ENCODE data around the gene PLEKHB1. TPM values are rescaled to one million over a fixed set of nuclear protein-coding genes. Genes with fewer than 3 reads are reported as not detected.

PLEKHB1 gene
- total RNA-seq, result 10 to 100 TPM in 1 of 2 donors, 1 to 10 TPM in 1; 8.5 to 11.3 TPM

DNA sequence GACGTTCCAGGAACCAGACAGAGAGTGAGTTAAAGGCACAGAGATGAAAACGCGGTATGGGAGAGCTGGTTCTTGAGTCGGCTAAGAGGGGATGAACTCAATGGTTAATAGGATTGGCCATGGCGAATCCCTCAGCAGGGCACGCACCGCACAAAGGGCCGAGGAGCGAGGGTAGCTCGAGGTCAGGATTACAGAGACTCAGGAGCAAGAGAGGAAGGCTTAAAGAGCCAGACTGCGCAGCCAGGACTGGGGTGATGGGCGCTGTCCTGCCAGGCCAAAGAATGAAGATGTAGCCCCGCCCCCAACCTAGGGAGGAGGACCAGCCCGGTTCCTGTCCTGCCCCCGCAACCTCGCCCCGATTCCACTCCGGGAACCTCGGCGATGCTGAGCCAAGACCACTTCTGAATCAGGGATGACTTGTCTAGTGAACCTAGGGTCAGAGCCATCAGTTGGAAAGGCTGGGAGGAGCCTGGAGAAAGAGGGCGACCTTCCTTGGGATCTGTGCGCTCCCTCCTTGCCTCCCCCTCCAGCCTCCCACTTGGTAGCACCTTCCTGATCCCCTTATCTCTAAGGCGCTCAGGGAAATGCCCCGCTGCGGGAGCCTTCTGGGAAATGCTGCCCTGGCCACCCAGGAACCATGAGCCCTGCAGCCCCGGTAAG, at the start of gene PLEKHB1:
TSS of gene PLEKHB1 (plus strand) at position 610 of the 660 bp plus-strand sequence. CDS start at position 638, 28 bp downstream.
- no peak for ATAC-seq (replicated peaks in 1 of 2)
- H3K9me3 Mint-ChIP-seq, result no peaks in the 10 kb centered on the region
- H3K4me3 Mint-ChIP-seq, result peak within 1 kb of the TSS; percentile 80 to 85
- H3K27ac Mint-ChIP-seq, result no peak within 1 kb of the TSS
- no peaks in the 10 kb centered on the region for H3K27me3 Mint-ChIP-seq (ENCODE audit: low read depth)
- H3K4me1 Mint-ChIP-seq (ENCODE audit: low read depth), result peaks cover 20% of the 10 kb centered on the region
- no peaks in the 10 kb centered on the region for H3K36me3 Mint-ChIP-seq (ENCODE audit: insufficient read depth in 2 of 2)
- DNase-seq, result no peak

DNA sequence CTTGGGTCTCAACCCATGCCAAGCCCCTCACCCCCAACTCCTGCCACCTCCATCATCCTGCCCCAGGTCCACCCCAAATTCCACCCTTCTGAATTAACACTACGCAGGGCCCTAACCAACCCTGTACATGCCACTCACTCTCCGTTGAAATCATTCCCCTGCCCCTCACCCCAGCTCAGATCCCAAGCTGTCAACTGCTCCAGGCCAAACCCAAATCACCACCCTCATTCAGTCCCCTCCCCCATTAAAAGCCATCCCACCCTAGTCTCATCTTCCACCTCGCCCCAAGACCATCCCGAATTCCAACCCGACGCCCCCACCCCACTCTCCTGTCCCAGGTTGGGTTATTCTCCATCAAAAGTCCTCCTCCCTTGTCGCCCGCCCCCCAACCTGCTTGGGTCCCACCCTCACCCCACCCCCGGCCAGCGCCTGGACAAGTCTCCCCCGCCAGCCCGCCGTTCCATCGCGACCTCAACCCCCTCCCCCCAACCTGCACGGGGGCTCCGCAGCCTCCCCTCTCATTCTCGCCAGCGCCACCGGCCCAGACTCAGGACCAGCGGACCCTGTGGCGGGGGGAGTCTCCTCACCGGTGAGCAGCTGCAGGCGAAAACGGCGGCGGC, 48.9 kb upstream of the PLEKHB1 start:
- Mint-ChIP-seq H3K9me3 (no peaks in the 10 kb centered on the region), H3K4me3 (peak overlapping the region; percentile 89 to 96), H3K27ac (peak overlapping the region; percentile 94), H3K27me3 (ENCODE audit: low read depth) (no peaks in the 10 kb centered on the region), H3K4me1 (ENCODE audit: low read depth) (peaks cover 52% of the 10 kb centered on the region), H3K36me3 (ENCODE audit: insufficient read depth in 2 of 2) (peaks cover 6 to 10% of the 10 kb centered on the region in 2 donors)
- ATAC-seq (replicated peaks in 1 of 2) (no peak), DNase-seq (peak in 1 of 2 donors; percentile 4)

DNA sequence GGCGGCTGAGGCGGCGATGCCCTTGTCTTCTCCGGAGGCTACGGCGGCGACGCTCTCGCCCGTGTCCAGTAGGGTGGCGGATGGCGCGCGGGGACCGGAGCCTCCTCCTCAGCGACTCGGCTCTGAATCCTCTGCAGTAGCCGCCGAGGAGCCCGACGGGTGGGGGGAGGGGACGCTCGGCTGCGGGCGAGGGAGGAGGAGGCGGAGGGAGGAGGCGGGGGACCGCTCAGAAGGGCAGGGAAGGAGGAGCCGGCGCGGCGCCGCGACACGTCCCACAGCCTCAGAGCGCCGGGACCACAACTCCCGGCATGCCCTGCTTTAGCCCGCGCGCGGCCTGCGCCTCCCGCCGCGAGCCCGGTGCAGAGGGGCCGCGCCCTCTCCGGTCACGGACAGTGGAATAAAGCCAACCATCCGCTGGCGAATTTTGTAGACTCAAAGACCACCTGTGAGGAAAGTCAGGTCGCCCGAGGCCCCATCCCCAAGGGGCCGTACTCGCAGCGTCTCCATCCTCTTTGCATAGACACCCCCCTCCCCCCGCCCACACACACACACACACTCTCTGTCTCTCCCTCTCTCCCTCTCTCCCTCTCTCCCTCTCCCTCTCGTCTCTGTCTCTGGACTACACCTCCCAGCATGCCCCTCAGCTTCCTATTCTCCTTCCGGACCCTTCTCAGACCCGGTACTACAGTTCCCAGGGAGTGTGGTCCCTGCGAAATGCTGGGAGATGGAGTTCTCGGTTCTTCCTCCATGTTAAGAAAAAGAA, 48.2 kb upstream of the PLEKHB1 start, which contains the start of gene FAM168A:
TSS of gene FAM168A (minus strand) at position 157 of the 763 bp plus-strand sequence. CDS start 129,638 bp downstream, outside the sequence.
- no peaks in the 10 kb centered on the region for H3K27me3 Mint-ChIP-seq (ENCODE audit: low read depth)
- H3K4me1 Mint-ChIP-seq (ENCODE audit: low read depth), result peaks cover 50% of the 10 kb centered on the region
- H3K27ac Mint-ChIP-seq, result peak within 1 kb of the TSS; percentile 94
- H3K9me3 Mint-ChIP-seq, result no peaks in the 10 kb centered on the region
- ATAC-seq (replicated peaks in 1 of 2) (peak; percentile 94 to 97), DNase-seq (peak; percentile 90 to 92)
- peak within 1 kb of the TSS; percentile 89 to 96 for H3K4me3 Mint-ChIP-seq
- H3K36me3 Mint-ChIP-seq (ENCODE audit: insufficient read depth in 2 of 2), result peaks cover 6 to 10% of the 10 kb centered on the region in 2 donors

GRCh38 chr11:73598719-73599379, 47.5 kb upstream of the PLEKHB1 start:
- peak in 1 of 2 donors; percentile 1 for ATAC-seq (replicated peaks in 1 of 2)
- H3K4me1 Mint-ChIP-seq (ENCODE audit: low read depth), result peaks cover 47% of the 10 kb centered on the region
- H3K4me3 Mint-ChIP-seq, result peak overlapping the region; percentile 89 to 96
- H3K27me3 Mint-ChIP-seq (ENCODE audit: low read depth), result no peaks in the 10 kb centered on the region
- H3K36me3 Mint-ChIP-seq (ENCODE audit: insufficient read depth in 2 of 2), result peaks cover 6 to 10% of the 10 kb centered on the region in 2 donors
- no peaks in the 10 kb centered on the region for H3K9me3 Mint-ChIP-seq
- DNase-seq, result no peak
- H3K27ac Mint-ChIP-seq, result peak overlapping the region; percentile 53

- Mint-ChIP-seq H3K4me3 (no peak overlapping the region), H3K4me1 (ENCODE audit: low read depth) (no peaks in the 10 kb centered on the region), H3K27me3 (ENCODE audit: low read depth) (peaks cover 13% of the 10 kb centered on the region), H3K9me3 (no peaks in the 10 kb centered on the region), H3K27ac (no peak overlapping the region), H3K36me3 (ENCODE audit: insufficient read depth in 2 of 2) (no peaks in the 10 kb centered on the region)
- DNase-seq (no peak), ATAC-seq (replicated peaks in 1 of 2) (no peak)
These were observed 33.7 kb upstream of the PLEKHB1 start for GRCh38 chr11:73612601-73613140.

DNA sequence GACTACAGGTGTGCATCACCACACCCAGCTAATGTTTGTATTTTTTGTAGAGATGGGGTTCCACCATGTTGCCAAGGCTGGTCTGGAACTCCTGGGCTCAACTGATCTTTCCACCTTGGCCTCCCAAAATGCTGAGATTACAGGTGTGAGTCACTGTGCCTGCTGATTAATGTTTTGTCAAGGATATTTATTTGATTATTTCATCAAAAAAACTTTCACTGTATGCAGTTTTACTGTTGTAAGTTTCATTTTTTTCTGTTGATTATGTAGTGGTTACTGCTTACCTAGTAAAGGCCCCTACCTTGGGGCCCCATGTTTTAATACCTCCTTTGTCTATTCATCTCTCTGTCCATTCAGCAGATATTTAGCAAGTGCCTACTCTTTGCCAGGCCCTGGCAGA, 31.8 kb upstream of the PLEKHB1 start:
- no peaks in the 10 kb centered on the region for H3K9me3 Mint-ChIP-seq
- DNase-seq, result no peak
- ATAC-seq (replicated peaks in 1 of 2), result no peak
- H3K36me3 Mint-ChIP-seq (ENCODE audit: insufficient read depth in 2 of 2), result no peaks in the 10 kb centered on the region
- H3K27me3 Mint-ChIP-seq (ENCODE audit: low read depth), result peaks cover 9% of the 10 kb centered on the region
- no peak overlapping the region for H3K4me3 Mint-ChIP-seq
- H3K27ac Mint-ChIP-seq, result no peak overlapping the region
- H3K4me1 Mint-ChIP-seq (ENCODE audit: low read depth), result no peaks in the 10 kb centered on the region

- Mint-ChIP-seq H3K4me3 (no peak overlapping the region), H3K36me3 (ENCODE audit: insufficient read depth in 2 of 2) (no peaks in the 10 kb centered on the region), H3K27ac (no peak overlapping the region), H3K27me3 (ENCODE audit: low read depth) (peaks cover 26% of the 10 kb centered on the region), H3K9me3 (no peaks in the 10 kb centered on the region), H3K4me1 (ENCODE audit: low read depth) (peaks cover 4% of the 10 kb centered on the region)
- DNase-seq (no peak), ATAC-seq (replicated peaks in 1 of 2) (no peak)
These were observed 23.3 kb upstream of the PLEKHB1 start for GRCh38 chr11:73622926-73623593.

- Mint-ChIP-seq H3K4me1 (ENCODE audit: low read depth) (peaks cover 4% of the 10 kb centered on the region), H3K36me3 (ENCODE audit: insufficient read depth in 2 of 2) (no peaks in the 10 kb centered on the region)
- ATAC-seq (replicated peaks in 1 of 2), result no peak
These were observed 22.7 kb upstream of the PLEKHB1 start for GRCh38 chr11:73623686-73624085.

DNA sequence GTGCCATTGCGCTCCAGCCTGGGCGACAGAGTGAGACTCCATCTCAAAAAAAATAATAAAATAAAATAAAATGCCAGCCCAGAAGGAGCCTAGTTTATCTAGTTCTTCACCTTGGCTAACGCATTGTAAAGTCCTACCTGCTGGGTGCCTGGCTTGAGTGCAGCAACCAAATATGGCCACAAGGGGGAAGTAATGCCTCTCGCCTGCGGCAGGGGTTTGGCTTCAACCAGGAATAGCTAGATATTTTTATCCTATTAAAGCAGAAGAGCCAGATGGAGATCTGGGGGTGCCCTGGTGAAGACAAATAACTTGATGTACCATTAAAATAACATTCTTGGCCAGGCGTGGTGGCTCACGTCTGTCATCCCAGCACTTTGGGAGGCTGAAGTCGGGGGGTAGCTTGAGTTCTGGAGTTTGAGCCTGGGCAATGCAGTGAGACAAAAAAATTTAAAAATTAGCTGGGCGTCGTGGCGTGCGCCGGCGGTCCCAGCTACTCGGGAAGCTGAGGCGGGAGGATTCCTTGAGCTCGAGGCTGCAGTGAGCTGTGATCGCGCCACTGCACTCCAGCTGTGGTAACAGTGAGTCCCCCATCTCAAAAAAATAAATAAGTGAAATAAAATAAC, 20.6 kb upstream of the PLEKHB1 start:
- Mint-ChIP-seq H3K4me3 (peak overlapping the region in 1 of 2 donors; percentile 28), H3K36me3 (ENCODE audit: insufficient read depth in 2 of 2) (no peaks in the 10 kb centered on the region), H3K4me1 (ENCODE audit: low read depth) (peaks cover 4% of the 10 kb centered on the region), H3K9me3 (no peaks in the 10 kb centered on the region), H3K27me3 (ENCODE audit: low read depth) (peaks cover 26% of the 10 kb centered on the region), H3K27ac (peak overlapping the region; percentile 63)
- DNase-seq (peak; percentile 69 to 71), ATAC-seq (replicated peaks in 1 of 2) (peak; percentile 57 to 71)

More at GRCh38 chr11:73623686-73624085, 22.7 kb upstream of the PLEKHB1 start:
- no peak for DNase-seq
- Mint-ChIP-seq H3K4me3 (no peak overlapping the region), H3K9me3 (no peaks in the 10 kb centered on the region), H3K27me3 (ENCODE audit: low read depth) (peaks cover 26% of the 10 kb centered on the region), H3K27ac (no peak overlapping the region)

DNA sequence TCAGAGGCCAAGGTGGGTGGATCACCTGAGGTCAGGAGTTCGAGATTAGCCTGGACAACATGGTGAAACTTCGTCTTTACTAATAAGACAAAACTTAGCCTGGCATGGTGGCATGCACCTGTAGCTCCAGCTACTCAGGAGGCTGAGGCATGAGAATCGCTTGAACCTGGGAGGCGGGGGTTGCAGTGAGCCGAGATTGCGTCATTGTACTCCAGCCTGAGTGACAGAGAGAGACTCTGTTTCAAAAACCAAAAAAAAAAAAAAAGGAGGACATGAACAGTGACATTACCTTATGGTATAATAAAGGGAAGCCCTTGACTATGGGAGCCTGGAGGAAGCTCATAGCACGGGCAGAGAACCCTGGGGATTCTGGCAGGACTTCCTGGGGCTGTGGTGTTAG, 16.5 kb upstream of the PLEKHB1 start:
- H3K4me3 Mint-ChIP-seq, result no peak overlapping the region
- H3K27me3 Mint-ChIP-seq (ENCODE audit: low read depth), result peaks cover under 1% of the 10 kb centered on the region
- no peaks in the 10 kb centered on the region for H3K36me3 Mint-ChIP-seq (ENCODE audit: insufficient read depth in 2 of 2)
- no peaks in the 10 kb centered on the region for H3K9me3 Mint-ChIP-seq
- H3K4me1 Mint-ChIP-seq (ENCODE audit: low read depth), result peaks cover 10% of the 10 kb centered on the region
- ATAC-seq (replicated peaks in 1 of 2) (no peak), DNase-seq (no peak)
- H3K27ac Mint-ChIP-seq, result no peak overlapping the region

GRCh38 chr11:73632996-73633395, 13.4 kb upstream of the PLEKHB1 start:
- Mint-ChIP-seq H3K36me3 (ENCODE audit: insufficient read depth in 2 of 2) (no peaks in the 10 kb centered on the region), H3K27me3 (ENCODE audit: low read depth) (no peaks in the 10 kb centered on the region), H3K4me1 (ENCODE audit: low read depth) (peaks cover 6% of the 10 kb centered on the region), H3K4me3 (no peak overlapping the region), H3K9me3 (no peaks in the 10 kb centered on the region), H3K27ac (no peak overlapping the region)
- DNase-seq (no peak), ATAC-seq (replicated peaks in 1 of 2) (no peak)

DNA sequence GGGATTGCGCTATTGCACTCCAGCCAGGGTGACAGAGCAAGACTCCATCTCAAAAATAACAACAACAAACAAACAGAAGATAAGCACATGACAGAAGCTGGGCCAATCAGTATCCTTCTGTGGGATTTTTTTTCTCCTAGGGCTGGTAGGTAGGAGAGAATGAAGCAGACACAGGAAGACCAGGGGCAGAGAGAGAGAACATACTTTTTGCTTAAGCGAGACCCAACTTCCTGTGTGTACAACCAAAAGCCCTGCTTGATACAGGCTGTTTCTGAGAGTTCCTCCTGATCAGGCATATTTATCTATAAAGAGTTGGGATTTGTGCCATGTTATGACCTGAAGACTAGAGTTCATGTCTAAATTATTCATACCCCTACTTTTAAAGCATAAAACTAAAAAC, 12.4 kb upstream of the PLEKHB1 start:
- no peak for DNase-seq
- Mint-ChIP-seq H3K27ac (no peak overlapping the region), H3K9me3 (no peaks in the 10 kb centered on the region), H3K4me3 (no peak overlapping the region), H3K4me1 (ENCODE audit: low read depth) (peaks cover 6% of the 10 kb centered on the region), H3K27me3 (ENCODE audit: low read depth) (no peaks in the 10 kb centered on the region), H3K36me3 (ENCODE audit: insufficient read depth in 2 of 2) (no peaks in the 10 kb centered on the region)
- no peak for ATAC-seq (replicated peaks in 1 of 2)
